ENCODE data around the gene NCMAP.

GRCh38 chr1:24568475-24568874 lies 12.6 kb downstream of the NCMAP start:
- TF ChIP-seq CTCF (conservative IDR thresholded peaks at IDR 0.05; ENCODE audit: low read length) (no peak), EZH2phosphoT487 (IDR thresholded peaks at IDR 0.05; ENCODE audit: borderline replicate concordance, low read depth, low read length) (no peak)

Data from OCI-LY7 (cell line).